Mucosa of descending colon (tissue), 3 donors: ENCODE measurements around the gene PGAP1. TPM values are rescaled to one million over a fixed set of nuclear protein-coding genes. Genes with fewer than 3 reads are reported as not detected.

Experiments
- ATAC-seq: fragments of 200-7000 bp; cut with Tn5 transposase; one replicate; pipeline ENCODE4 v1.9.1; 2020; ENCODE audit warnings: mild to moderate bottlenecking, moderate library complexity
- DNase-seq, 3 donors: peaks; one replicate each; pipeline ENCODE4 v3.0.0-alpha.2; 2020
- H3K36me3 ChIP-seq: fragments of 200-600 bp; one replicate; pipeline ENCODE4 v1.8.0; 2021; ENCODE audit warnings: low read depth, mild to moderate bottlenecking
- H3K4me1 ChIP-seq: fragments of 200-600 bp; one replicate; pipeline ENCODE4 v1.8.0; 2021; ENCODE audit warnings: low read depth, mild to moderate bottlenecking
- H3K4me3 ChIP-seq: fragments of 200-600 bp; one replicate; pipeline ENCODE4 v1.8.0; 2021; ENCODE audit warnings: mild to moderate bottlenecking
- H3K9me3 ChIP-seq: fragments of 200-600 bp; one replicate; pipeline ENCODE4 v1.8.0; 2021; ENCODE audit warnings: mild to moderate bottlenecking
- CTCF ChIP-seq: fragments of 200-600 bp; IDR thresholded peaks from one replicate; pipeline ENCODE4 v1.8.0; 2022; ENCODE audit warnings: antibody characterized with exemption, mild to moderate bottlenecking
- intact Hi-C, 2 donors: fragments of 100-400 bp; cut with DNase I in 1 of 2; cut with micrococcal nuclease in 1 of 2; formaldehyde crosslinking; loops; one replicate each; pipeline versions ENCODE4 v1.11.0 to v1.11.1; 2022; cut with DNase I, micrococcal nuclease
- total RNA-seq, 3 donors: library from RNA; stranded (reverse); fragmentation: NEBNext Ultra II Directional in 2 of 3; extraction: Animal tissue kit (Norgen Biotek cat#: 25700) in 2 of 3; gene quantifications; one replicate each; pipeline versions ENCODE4 v1.2.1 to v1.2.4, GENCODE V29; 2021 to 2023
- donor health status: DM: no; HTN: no; CAD: no; lungs with moderate emphysema.
- donor health status: DM: no; HTN: no; CAD: no.
- donor health status: DM: no; HTN: yes; CAD: no.

Gene PGAP1
- total RNA-seq, 3 donors from 2014 or later: 14.0 to 22.1 (median 15.5) TPM

DNA sequence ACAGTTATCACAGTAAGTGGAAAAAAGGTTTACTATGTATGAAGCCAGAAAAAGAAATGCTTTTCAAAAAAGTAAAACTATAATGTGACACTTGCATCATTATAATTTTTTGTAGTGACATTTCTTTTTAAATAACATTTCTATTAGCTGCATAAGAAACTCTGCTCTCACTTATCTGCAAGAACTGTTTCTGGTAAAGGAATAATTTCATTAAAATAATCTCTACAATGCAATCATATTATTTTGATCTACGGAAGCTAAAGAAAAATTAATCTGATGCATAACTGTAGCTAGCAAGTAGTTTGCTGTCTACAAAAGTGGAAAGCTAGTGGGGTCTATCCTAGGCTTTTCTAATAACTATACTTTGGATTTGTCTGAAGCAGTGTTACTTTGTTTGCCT is 50.1 kb downstream of the PGAP1 start:
- intact Hi-C loops: no loop called here
- ATAC-seq: no peak
- Histone ChIP-seq H3K4me3 (no peak overlapping the region), H3K9me3 (no peaks in the 10 kb centered on the region), H3K4me1 (no peaks in the 10 kb centered on the region), H3K36me3 (no peaks in the 10 kb centered on the region)
- no peak for DNase-seq
- TF ChIP-seq CTCF: no peak

GRCh38 chr2:196875414-196875813 is 51.1 kb downstream of the PGAP1 start:
- no peak for DNase-seq
- no peak for TF ChIP-seq CTCF
- no peaks in the 10 kb centered on the region for H3K4me1 ChIP-seq
- no peaks in the 10 kb centered on the region for H3K36me3 ChIP-seq
- intact Hi-C loops: no loop called here
- H3K9me3 ChIP-seq: no peaks in the 10 kb centered on the region
- H3K4me3 ChIP-seq: no peak overlapping the region
- ATAC-seq: no peak

GRCh38 chr2:196873511-196873910 is 53.0 kb downstream of the PGAP1 start:
- H3K4me1 ChIP-seq: no peaks in the 10 kb centered on the region
- DNase-seq: no peak
- H3K36me3 ChIP-seq: no peaks in the 10 kb centered on the region
- no peak for ATAC-seq
- no peak for TF ChIP-seq CTCF
- intact Hi-C loops: no loop called here
- no peaks in the 10 kb centered on the region for H3K9me3 ChIP-seq
- H3K4me3 ChIP-seq: no peak overlapping the region

GRCh38 chr2:196854629-196855028 is 71.9 kb downstream of the PGAP1 start:
- Histone ChIP-seq H3K4me1 (peaks cover 3% of the 10 kb centered on the region), H3K9me3 (peaks cover 7% of the 10 kb centered on the region), H3K36me3 (no peaks in the 10 kb centered on the region), H3K4me3 (no peak overlapping the region)
- no peak for TF ChIP-seq CTCF
- intact Hi-C loops: no loop called here
- no peak for ATAC-seq
- DNase-seq: no peak

DNA sequence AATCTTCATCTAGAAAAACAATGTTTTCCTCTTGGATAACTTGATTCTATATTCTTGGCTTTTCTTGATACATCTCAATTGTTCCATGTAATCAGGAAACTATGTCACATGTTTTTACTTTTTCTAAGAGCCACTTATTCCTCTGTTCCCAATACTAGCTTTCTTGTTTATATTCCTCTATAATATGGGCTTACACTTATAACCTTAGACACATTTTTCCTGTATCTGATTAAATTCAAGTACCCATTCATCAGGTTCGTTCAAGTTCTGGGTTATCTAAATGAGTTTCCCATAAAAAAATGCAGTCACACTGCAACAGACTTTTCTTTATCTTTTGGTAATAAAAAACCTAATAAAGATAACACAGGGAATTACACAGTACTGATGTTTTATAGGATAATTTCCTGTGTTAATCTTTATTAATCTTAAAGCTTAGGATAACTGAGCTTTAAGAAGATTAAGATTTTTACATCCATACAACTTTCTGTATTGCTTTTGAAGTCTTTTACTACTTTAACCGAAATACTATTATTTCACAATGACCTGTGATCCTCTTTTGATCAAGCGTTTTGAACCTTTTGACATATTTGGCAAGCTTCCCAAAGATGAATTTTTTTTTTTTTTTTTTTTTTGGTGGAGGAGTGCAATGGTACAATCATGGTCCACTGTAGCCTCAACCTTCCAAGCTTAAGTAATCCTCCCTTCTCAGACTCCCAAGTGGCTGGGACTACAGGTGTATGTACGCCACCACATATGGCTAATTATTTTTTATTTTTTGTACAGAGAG is 73.0 kb downstream of the PGAP1 start:
- H3K36me3 ChIP-seq: no peaks in the 10 kb centered on the region
- no peak overlapping the region for H3K4me3 ChIP-seq
- TF ChIP-seq CTCF: no peak
- intact Hi-C loops: no loop called here
- DNase-seq (no peak), ATAC-seq (peak; percentile 88)
- H3K4me1 ChIP-seq: peaks cover 3% of the 10 kb centered on the region
- no peaks in the 10 kb centered on the region for H3K9me3 ChIP-seq
